Activated naive CD4-positive, alpha-beta T cell treated with Interleukin-2 at 50 U/mL for 16 hours (primary cell): ENCODE results near the gene CHI3L2.

Experiments used
- DNase-seq: peaks from one replicate; pipeline ENCODE4 v3.0.0-alpha.2; 2020

The CHI3L2 gene

GRCh38 chr1:111227434-111227833 is at the start of gene CHI3L2:
Gene CHI3L2 (plus strand): TSS chr1:111227713. CDS start chr1:111227730, 17 bp downstream.
- no peak for DNase-seq

- DNase-seq = no peak
Observed at GRCh38 chr1:111179968-111180533, 47.5 kb upstream of the CHI3L2 start.

GRCh38 chr1:111182052-111182451 is 45.5 kb upstream of the CHI3L2 start:
- no peak for DNase-seq

DNA sequence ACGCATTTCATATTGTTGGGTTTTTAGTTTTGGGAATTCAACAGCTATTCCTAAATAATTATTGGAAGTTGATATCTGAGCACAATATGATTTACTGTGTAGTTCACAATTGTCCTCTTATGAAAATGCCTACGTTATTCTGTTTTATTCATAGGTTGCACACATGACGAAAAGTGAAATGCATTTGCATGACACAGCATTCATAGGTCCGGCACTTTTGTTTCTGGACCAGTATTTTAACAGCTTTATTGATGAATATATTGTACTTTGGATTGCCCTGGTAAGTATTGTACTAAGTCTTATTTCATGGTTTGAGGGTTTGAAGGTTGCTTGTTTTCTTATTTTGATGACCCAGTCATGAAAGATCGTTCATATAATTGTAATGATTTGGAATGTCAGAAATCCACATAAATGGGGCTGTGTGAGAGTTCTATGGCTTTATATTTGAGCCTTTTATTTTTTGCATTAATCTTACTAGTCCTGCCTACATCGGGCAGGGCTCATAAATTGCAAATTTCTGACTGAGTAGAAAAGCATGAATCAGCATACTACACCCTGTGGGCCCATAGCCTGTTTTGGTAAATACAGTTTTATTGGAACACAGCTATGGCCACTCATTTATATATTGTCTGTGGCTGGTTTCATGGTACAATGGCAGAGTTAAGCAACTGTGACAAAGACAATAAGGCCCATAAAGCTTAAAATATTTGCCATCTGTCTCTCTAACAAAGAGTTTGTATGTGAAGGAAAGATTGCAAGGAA is 44.0 kb upstream of the CHI3L2 start:
- no peak for DNase-seq

DNA sequence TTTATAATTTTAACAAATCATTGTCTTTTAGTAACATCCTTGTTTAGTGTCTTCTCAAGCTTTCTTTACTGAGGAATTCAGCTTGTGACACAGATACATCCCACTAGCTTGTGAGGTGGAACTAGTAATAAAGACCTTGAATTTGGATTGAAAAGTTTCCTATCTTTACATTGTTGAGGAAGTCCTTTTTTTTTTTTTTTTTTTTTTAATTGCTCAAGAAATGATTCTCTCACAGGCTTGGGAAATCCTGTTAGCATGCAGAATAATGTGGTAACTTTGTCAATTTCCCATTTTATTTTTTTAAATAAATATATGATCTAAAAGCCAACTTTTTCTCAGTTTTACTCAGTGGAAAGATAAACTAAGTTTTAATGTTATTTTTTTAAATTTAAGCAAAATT is 42.9 kb upstream of the CHI3L2 start:
- no peak for DNase-seq

GRCh38 chr1:111190931-111191451 is 36.5 kb upstream of the CHI3L2 start:
- no peak for DNase-seq

DNA sequence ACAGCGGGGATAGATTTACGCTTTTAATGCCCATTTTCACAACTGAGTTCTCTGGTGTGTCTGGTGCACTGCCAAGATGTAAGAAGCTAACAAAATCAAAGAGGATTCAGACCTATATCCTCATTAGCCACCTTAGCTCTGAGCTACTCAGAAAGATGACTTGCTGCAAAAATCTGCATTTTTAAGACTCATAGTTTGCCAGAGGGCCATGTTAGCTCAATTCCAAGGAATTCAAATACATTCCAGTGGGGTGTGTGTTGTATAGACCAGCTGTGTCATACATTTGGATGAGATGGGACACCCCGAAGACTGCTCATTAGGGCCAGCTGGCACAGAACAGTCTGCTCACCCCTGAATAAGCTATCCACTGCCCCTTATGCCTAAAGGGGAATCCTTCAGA is 36.0 kb upstream of the CHI3L2 start:
- DNase-seq = no peak

GRCh38 chr1:111192074-111192473 is 35.4 kb upstream of the CHI3L2 start:
- no peak for DNase-seq

DNA sequence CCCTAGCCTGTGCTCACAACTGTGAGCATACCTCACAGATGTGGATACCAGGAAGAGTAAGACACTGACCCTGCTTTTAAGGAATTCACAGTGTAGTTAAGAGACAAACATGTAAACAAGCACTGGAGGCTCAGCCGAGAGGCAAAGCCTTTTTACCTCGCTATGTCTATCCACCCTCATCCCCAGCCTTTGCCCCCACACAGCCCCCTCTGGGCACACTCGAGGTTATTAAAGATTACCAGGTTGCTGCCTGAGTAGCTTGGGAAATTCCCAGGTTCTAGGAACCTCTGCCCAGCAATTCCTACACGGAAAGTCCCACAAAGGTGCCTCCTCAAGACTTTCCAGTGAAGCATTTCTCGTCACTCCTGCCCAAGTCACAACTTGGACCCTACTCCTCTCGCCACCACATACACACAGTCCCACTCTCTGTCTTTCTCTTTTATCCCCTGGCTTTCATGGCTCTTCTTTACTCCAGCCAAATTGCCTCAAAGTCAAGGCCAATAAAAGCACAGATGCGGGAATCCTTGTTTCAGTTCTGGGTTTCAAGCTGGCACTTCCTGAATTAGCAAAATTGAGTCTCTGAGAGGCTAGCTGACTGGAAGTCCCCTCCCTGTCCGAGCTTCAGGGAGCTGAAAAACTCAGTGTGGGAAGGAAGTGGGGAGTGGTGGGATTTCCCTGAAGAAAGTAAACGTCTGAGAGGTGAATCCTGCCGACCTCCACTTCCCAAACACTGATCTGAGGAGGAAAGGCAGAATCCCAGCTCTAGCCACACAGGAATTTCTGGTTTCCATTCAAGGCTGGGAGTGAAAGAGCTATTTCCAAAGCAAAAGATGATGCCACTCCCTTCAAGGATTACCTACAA is 34.6 kb upstream of the CHI3L2 start:
- no peak for DNase-seq

DNA sequence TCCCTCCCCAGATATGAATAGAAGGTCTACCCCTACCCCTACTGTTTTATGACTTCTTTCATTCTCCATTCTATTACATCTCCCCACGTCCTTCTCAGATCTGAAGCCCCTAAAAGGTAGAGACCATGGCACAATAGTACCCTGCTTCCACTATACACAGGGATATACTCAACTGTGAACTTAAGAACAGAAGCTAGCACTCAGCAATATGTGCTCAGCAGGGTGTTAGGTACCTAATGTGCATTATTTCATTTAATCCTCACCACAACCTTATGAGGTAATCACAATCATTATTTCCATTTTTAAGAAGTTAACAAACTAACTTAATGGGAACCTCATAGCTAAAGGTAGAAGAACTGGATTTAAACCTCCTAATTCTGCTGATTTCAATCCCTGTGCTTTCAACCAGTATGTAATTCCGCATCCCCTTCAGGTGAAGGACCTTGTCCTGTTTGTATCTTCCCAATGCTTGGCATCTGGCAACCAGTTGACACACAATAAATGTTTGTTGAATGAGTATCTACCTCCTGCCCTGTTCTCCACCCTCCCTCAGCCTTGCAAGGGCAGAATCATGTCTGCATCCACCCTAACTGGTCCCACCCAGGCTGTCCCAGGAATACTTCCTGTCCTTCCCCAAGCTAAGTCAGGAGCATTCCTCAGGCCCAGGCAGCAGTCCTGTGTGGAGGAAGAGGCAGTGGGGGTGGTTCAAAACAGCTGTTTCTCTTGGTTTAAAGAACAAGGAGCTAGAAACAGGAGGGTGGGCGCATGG is 33.6 kb upstream of the CHI3L2 start:
- no peak for DNase-seq

GRCh38 chr1:111195002-111195684 is 32.4 kb upstream of the CHI3L2 start:
- no peak for DNase-seq

DNA sequence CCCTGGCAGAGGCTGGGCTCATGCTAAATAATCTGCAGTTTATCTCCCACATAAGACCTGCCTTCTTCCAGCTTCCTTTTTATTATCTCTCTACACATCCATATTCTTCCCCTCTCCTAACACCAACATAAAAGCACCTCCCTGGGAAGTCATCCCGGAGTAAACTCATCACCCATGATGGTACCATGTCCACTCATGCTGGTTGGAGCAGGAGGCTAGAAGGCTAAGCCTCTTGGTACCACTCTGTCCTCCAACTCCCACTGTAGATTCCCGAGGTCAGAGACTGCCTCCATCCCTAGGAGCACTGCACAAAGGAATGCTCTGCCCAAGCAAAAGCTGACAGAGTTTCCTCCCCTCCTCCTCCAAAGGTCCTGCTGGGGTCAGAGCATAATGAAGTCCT is 31.3 kb upstream of the CHI3L2 start:
- DNase-seq = no peak

DNA sequence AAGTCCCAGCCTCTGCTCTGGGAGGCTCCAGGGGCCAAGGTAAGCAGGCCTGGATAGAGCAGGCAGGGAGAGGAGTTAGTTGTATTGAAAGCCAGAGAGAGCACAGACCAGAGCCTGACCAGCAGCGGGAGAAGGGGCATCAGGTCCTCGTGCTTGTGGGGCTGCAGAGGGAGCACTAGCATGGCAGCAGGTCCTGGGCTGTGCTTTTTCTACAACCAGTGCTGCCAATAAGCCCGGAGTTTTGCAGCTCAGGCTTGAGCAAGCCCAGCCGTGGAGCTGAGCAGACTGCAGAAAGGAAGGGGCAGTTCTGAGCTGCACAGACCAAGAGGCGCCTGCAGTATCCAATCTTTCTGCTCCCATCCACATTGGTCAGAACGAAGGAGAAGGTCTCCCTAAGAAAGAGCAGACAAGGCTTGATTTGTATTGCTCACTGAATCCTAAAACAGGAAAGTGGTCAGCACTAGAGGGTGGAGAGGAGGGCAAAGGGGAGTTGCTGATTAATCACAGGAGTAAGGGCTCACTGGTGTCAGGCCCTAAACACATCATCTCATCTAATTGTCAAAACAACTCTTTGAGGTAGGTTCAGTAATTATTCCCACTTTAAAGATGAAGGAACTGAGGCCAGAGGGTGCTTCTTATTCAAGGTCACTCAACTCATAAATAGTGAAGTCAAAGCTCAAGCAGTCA is 29.8 kb upstream of the CHI3L2 start:
- DNase-seq = peak; percentile 73

- no peak for DNase-seq
Observed at GRCh38 chr1:111198836-111199235, 28.7 kb upstream of the CHI3L2 start.

- no peak for DNase-seq
Observed at GRCh38 chr1:111199329-111199728, 28.2 kb upstream of the CHI3L2 start.

GRCh38 chr1:111199881-111200801 is 27.4 kb upstream of the CHI3L2 start, which contains the start of gene DENND2D:
Gene DENND2D (minus strand): TSS chr1:111200646. CDS start chr1:111200459, 187 bp downstream.
- peak; percentile 66 for DNase-seq

DNA sequence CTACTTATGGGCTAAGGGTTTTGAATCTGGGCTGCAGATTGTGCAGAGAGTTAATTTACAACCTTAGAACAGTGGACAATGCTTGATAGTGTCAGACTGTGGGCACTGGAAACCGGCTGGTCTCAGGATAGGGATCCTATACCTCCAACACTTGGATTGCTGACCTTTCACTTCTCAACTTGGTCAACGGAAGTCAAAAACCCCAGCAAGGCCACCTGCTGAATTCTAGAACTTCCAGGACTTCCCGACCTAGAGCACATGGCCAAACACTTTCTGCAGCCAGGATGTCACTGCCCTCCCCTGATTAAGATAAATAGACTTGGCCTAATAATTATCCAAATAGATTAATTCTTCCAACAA is 26.7 kb upstream of the CHI3L2 start:
- no peak for DNase-seq

DNA sequence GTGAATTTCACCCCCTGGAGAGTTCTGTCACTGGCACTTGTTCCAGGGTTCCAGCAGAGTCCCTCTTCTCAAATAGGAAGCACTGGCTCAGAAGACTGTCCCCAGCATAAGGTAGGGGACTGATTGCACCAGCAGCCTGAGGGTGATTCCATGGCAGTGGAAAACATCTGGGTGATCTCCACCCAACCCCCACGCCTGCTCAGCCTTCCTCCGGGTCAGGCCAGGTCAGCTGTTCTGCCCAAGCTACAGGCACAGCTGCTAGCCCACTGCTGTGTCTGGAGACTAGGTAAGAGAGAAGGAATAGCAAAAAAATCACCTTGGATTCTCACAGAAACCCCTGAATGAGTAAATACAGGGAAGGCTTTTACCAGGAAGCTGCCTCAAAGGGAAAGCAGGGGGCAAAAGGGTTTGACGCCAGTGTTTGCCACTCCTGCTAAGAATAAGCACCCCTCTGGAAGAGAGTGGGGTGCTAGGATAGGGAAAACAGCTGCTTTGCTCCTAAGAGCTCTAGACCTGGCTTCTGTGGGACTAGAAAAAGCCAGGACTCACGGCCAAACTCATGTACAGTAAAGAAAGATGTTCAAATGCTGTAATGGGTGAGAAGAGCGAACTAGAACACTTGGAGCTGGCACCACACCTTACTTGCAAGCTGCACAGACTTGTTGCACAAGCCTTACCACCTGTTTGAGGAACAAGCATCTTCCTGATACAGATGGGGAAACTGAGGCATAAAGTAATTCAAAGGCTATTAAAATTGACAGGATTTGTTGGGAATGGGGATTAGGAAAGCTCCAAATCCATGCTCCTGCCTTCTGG is 26.0 kb upstream of the CHI3L2 start:
- DNase-seq = no peak

DNA sequence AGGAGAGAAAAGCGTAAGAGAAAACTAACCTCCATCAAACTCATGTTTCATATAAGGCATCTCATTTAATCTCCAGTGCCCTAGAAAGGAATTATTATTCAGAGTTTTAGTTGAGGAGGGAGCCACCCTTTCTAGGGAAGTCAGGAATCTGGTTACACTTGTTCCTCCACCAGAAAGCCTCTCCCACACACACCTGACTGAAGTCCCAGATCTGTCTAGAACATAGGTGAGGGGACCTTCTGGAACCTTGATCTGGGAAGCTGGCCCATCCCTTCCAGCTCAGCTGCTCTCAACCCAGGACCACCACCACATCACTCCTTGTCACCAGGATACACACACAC is 25.2 kb upstream of the CHI3L2 start:
- no peak for DNase-seq
